Epithelial cell of umbilical artery (primary cell): ENCODE data around the gene MAP2K1. TPM values are rescaled to one million over a fixed set of nuclear protein-coding genes. Genes with fewer than 3 reads are reported as not detected.

Experiments
- total RNA-seq: library from RNA; depleted of rRNA; stranded (reverse); fragments of >200 nt; gene quantifications from 2 replicates; pipeline ENCODE4 v1.2.3, GENCODE V29; 2014

Gene MAP2K1
- 38.0 and 44.2 TPM in 2 replicates for total RNA-seq

DNA sequence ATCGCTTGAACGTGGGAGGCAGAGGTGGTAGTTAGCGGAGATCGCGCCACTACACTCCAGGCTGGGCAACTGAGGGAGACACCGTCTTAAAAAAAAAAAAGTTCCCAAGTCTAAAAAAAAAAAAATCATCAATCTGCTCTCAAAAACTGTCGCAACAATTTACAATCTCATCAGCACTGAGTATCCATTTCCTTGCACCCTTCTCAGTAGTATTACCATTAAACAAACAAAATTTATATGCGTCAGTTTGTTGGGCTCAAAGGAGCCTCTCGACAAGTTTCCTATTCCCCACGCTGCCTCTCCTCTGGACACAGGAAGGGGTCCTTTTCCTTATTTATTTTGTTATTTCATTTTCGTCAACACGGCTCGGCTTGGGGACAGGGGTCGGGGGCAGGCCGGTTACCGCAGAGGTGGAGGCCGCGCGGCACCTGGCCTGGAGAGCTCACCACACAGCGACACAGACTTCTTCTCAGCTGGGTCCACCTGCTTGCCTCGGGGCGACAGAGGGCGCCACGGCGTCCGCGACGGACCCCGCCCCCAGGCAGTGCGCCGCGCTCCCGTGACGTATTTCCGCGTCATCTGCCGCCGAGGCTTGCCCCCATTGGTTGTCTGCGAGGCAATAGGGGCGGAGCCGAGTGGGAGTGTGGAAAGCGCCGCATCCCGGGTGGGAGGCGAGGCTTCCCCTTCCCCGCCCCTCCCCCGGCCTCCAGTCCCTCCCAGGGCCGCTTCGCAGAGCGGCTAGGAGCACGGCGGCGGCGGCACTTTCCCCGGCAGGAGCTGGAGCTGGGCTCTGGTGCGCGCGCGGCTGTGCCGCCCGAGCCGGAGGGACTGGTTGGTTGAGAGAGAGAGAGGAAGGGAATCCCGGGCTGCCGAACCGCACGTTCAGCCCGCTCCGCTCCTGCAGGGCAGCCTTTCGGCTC lies at the start of gene MAP2K1:
Gene MAP2K1, plus strand, starts transcription at position 709 of the 920 bp plus-strand sequence. CDS start 436 bp downstream, outside the sequence.

DNA sequence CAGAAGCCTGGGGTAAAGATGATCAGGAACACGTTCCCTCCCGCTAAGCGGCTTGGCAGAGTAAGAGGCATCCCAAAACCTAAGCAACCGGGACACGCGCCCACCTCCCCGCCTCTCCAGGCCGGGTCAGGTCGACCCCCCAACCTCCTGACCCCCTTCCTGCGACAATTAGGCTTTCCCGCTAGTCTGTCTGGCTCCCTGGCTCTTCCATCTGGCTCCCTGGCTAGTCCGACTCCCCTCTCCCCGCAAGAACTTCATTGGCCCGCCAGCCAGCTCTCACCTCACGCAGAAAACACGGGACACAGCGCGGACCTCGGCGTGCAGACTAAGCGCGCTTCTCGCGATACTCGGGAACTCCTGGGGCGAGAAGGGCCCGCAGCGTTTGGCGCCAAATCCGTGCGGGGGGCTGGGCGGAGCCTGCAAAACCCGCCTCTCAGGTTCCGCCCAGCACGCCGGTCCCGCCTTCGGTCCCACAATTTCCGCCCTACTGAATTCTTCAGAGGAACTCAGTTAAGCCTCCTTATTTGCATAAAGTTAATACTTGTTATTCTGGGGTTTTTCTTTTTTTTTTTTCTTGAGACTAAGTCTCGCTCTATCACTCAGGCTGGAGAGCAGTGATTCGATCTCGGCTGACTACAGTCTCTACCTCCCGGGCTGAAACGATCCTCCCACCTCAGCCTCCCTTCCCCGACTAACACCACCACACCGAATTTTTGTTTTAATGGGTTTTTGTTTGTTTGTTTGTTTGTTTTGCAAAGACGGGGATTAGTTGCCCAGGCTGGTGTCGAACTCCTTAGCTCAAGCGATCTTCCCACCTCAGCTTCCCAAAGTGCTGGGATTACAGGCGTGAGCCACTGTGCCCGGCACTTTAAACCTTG lies 30.1 kb upstream of the MAP2K1 start, which contains the start of gene TIPIN:
Gene TIPIN, minus strand, starts transcription at position 327 of the 878 bp plus-strand sequence. CDS start 3,738 bp downstream, outside the sequence.

DNA sequence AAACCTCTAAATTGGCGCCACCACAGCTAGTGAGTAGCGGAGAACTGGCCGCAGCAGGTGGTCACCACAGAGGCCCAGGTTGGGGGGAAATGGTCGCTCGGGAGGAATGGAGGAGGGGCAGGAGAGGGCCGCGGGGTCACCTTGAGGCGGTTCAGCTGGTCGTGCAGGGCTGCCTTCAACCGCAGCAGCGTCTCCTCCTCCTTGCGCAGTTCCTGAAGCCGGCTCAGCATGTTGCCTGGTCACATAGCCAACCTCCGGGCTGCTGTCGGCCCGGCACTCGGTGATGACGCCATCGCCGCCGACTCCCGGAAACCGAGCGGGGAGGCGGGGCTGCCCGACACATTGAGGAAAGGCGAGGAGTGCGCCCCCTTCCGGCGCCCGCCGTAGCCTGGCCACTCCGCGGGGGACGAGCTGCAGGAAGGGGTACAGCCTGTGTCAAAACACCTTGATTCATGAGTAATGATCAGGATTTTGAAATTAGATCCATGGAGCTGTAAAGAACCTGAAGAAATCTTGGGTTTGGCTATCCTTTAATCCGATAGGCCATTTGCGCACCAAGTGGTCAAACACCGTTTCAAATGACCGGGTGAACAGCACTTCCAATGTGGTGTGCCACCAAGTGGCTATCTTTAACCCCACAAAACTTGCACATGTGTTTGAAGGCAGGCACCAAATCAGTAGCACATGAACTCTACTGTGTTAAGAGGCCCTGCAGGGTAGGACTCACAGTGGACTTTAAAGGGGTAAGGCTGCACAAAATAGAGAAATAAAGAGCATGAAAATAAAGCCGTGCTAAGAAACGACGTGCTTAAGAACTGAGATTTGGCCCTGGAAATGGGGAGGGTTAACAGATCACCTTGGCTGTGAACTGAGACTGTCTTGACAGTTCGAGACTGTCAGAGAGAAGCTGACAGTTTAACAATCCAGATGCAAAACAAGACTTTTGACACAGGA lies 111.1 kb downstream of the MAP2K1 start, which contains the start of gene SNAPC5:
Gene SNAPC5, minus strand, starts transcription at position 261 of the 954 bp plus-strand sequence. Its CDS starts 31 bp downstream, at position 230.

DNA sequence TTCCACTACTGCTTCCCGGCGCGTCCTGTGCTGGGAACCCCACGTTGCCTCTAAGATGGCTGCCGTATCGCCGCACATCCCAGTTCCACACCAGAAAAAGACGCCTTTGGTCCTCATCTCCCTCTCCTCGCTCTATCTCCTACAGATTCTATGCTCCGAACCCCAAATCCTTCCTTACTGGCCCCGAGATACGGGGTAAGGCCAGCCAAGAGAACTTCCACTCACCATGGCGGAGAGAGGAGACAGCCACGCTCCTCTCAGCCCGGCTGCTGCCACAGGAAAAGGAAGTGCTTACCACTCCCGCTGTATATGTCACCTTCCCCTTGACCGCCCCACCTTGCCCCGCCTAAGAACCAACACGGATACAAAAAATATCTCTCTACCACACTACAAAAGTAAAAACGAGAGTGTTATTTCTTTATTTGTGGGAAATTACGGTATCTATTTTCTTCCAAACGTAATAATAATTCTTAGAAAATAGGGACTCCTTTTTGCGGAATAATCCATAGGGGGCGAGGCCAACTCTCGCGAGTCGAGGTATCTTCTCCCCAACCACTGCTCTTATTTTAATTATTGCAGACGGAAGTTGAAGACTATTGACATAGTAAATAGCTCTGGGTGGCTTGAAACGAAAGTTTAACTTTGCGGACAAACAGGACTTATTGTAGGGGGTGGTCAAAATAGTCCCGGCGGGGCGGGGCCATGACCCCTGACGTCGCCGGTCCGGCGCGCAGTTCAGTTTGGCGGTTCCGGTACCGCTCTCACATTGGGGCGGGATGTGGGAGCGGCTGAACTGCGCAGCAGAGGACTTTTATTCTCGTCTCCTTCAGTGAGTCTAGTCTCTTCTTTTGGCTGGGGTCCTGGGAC lies 118.1 kb downstream of the MAP2K1 start, which contains the start of the genes RPL4 and ZWILCH:
Gene RPL4, minus strand, starts transcription at position 293 of the 867 bp plus-strand sequence. Its CDS starts 65 bp downstream, at position 228.
Gene ZWILCH, plus strand, starts transcription at position 764 of the 867 bp plus-strand sequence. Its CDS starts 13 bp downstream, at position 777.

Other genes with a start within 250 kb of the MAP2K1 start
- gene MEGF11, start 133.2 kb upstream of the MAP2K1 start, total RNA-seq = not detected in 2 replicates
- gene DIS3L, start 93.3 kb upstream of the MAP2K1 start, total RNA-seq = 18.8 and 24.2 TPM in 2 replicates
- 13.6 and 22.6 TPM in 2 replicates for gene TIPIN, start 30.2 kb upstream of the MAP2K1 start, total RNA-seq
- gene SNAPC5, start 110.8 kb downstream of the MAP2K1 start, total RNA-seq = 23.1 and 48.8 TPM in 2 replicates
- 2,214 and 4,516 TPM in 2 replicates for gene RPL4, start 117.9 kb downstream of the MAP2K1 start, total RNA-seq
- 32.8 and 37.4 TPM in 2 replicates for gene ZWILCH, start 118.4 kb downstream of the MAP2K1 start, total RNA-seq
- not detected in 2 replicates for gene LCTL, start 179.1 kb downstream of the MAP2K1 start, total RNA-seq